HCT116 (cell line): ENCODE measurements around the gene ROBO1. TPM values are rescaled to one million over a fixed set of nuclear protein-coding genes. Genes with fewer than 3 reads are reported as not detected.

Experiments used
- ATAC-seq: fragments of 200-7000 bp; cut with Tn5 transposase; 2 replicates; pipeline ENCODE4 v1.9.1; 2020; ENCODE audit warnings: mild to moderate bottlenecking, moderate library complexity
- BruUV-seq: library from RNA; stranded (reverse); fragments of 400-500 nt; replicated peaks from 2 replicates; lab custom pipeline; 2021; lab: Mats Ljungman, UMichigan
- CTCF ChIA-PET: fragments of 300-600 bp; sonication (Branson Sonifier 250); formaldehyde crosslinking; loops from one replicate; lab custom pipeline; 2021; ENCODE audit warnings: antibody characterized with exemption; lab: Charles Lee
- POLR2A ChIA-PET: fragments of 300-600, 350-600 bp; sonication (Branson Sonifier 250); formaldehyde crosslinking; loops from one replicate; lab custom pipeline; 2021; ENCODE audit warnings: antibody characterized with exemption; lab: Charles Lee
- RAD21 ChIA-PET, 2 experiments: fragments of 300-600 bp; sonication (Branson Sonifier 250); formaldehyde crosslinking; loops; one replicate each; lab custom pipeline; 2023; ENCODE audit warnings: low total read pairs in 2 of 2; ENCODE audit not compliant: uncharacterized antibody in 2 of 2, unreplicated experiment in 2 of 2, low non-redundant PET in 1 of 2; lab: Charles Lee
- DNase-seq: peaks from one replicate; pipeline ENCODE4 v3.0.0-alpha.2; 2010; ENCODE audit warnings: low read depth, low spot score
- H2AFZ ChIP-seq: fragments of 200-600 bp; shearing (Covaris generic), sonication (generic); 2 replicates; pipeline ENCODE4 v1.6.1; 2017; ENCODE audit warnings: low read depth, mixed run types, mixed read lengths, antibody characterized with exemption, low read length; ENCODE audit not compliant: poor library complexity, severe bottlenecking
- H3K27ac ChIP-seq: 2 replicates; pipeline ENCODE4 v1.5.1; 2012; ENCODE audit warnings: low read depth, low read length
- H3K27me3 ChIP-seq: fragments of 200-600 bp; sonication (generic); 2 replicates; pipeline ENCODE4 v1.6.1; 2016; ENCODE audit warnings: mixed run types, low read length, mixed read lengths; ENCODE audit not compliant: insufficient read depth
- H3K36me3 ChIP-seq, 2 experiments: fragments of 200-500 bp in 1 of 2; fragments of 200-600 bp in 1 of 2; sonication (Bioruptor generic) in 1 of 2; sonication (generic) in 1 of 2; 2 replicates each; pipeline versions ENCODE4 v1.5.1 to v1.6.1; 2014 to 2016; ENCODE audit warnings: low read length in 2 of 2, inconsistent platforms in 1 of 2, mixed read lengths in 1 of 2, mixed run types in 1 of 2; ENCODE audit not compliant: insufficient read depth in 2 of 2, control insufficient read depth in 1 of 2
- H3K4me1 ChIP-seq, 2 experiments: fragments of 200-600 bp in 1 of 2; sonication (generic) in 1 of 2; 2 replicates each; pipeline versions ENCODE4 v1.5.1 to v1.6.1; 2012 to 2017; ENCODE audit warnings: low read length in 2 of 2, inconsistent platforms in 1 of 2, mild to moderate bottlenecking in 1 of 2, mixed read lengths in 1 of 2, mixed run types in 1 of 2, moderate library complexity in 1 of 2; ENCODE audit not compliant: insufficient read depth in 2 of 2, control insufficient read depth in 1 of 2
- H3K4me2 ChIP-seq: fragments of 200-600 bp; sonication (generic); 2 replicates; pipeline ENCODE4 v1.6.1; 2017; ENCODE audit warnings: mixed run types, low read length, mixed read lengths
- H3K4me3 ChIP-seq, 2 experiments: fragments of 200-600 bp in 1 of 2; sonication (generic) in 1 of 2; replicated peaks in 1 of 2; 2 replicates each; pipeline ENCODE4 v1.5.1; 2011 to 2016; ENCODE audit warnings: low read length in 2 of 2, control low read depth in 1 of 2, low read depth in 1 of 2, mild to moderate bottlenecking in 1 of 2, mixed read lengths in 1 of 2, mixed run types in 1 of 2
- H3K79me2 ChIP-seq: fragments of 200-600 bp; sonication (generic); 2 replicates; pipeline ENCODE4 v1.6.1; 2017; ENCODE audit warnings: mild to moderate bottlenecking, mixed run types, low read length, moderate library complexity, mixed read lengths; ENCODE audit not compliant: insufficient read depth
- H3K9ac ChIP-seq: fragments of 200-600 bp; sonication (generic); 2 replicates; pipeline ENCODE4 v1.6.1; 2016; ENCODE audit warnings: low read length, mixed read lengths
- H3K9me2 ChIP-seq: fragments of 200-600 bp; sonication (generic), shearing (Covaris generic); 2 replicates; pipeline ENCODE4 v1.6.1; 2017; ENCODE audit warnings: mixed run types, mild to moderate bottlenecking, moderate library complexity; ENCODE audit not compliant: insufficient read depth
- H3K9me3 ChIP-seq, 2 experiments: fragments of 200-500 bp in 1 of 2; fragments of 200-600 bp in 1 of 2; sonication (Bioruptor generic) in 1 of 2; sonication (generic) in 1 of 2; 2 replicates each; pipeline ENCODE4 v1.6.1; 2014 to 2017; ENCODE audit warnings: low read length in 2 of 2, mixed read lengths in 2 of 2, inconsistent platforms in 1 of 2, low read depth in 1 of 2, mild to moderate bottlenecking in 1 of 2, mixed run types in 1 of 2, moderate library complexity in 1 of 2; ENCODE audit not compliant: control insufficient read depth in 1 of 2, insufficient read depth in 1 of 2
- H4K20me1 ChIP-seq: fragments of 200-600 bp; sonication (generic), shearing (Covaris generic); 2 replicates; pipeline ENCODE4 v1.6.1; 2017; ENCODE audit warnings: mixed run types, mild to moderate bottlenecking, moderate library complexity; ENCODE audit not compliant: insufficient read depth
- EZH2phosphoT487 ChIP-seq: fragments of 200-600 bp; IDR thresholded peaks from 2 replicates; pipeline ENCODE4 v1.6.1; 2018; ENCODE audit warnings: antibody characterized with exemption, borderline replicate concordance
- MAX ChIP-seq: IDR thresholded peaks from 2 replicates; pipeline ENCODE4 v1.6.1; 2012
- POLR2AphosphoS5 ChIP-seq: IDR thresholded peaks from 2 replicates; pipeline ENCODE4 v1.6.1; 2011; ENCODE audit warnings: mild to moderate bottlenecking, low read depth, low read length, moderate library complexity
- YY1 ChIP-seq: IDR thresholded peaks from 2 replicates; pipeline ENCODE4 v1.6.1; 2011; ENCODE audit warnings: low read length, low read depth, moderate library complexity, mild to moderate bottlenecking; ENCODE audit not compliant: insufficient replicate concordance; ENCODE audit errors: extremely low read depth
- ZFX ChIP-seq: fragments of 450-650 bp; IDR thresholded peaks from 2 replicates; pipeline ENCODE4 v1.6.1; 2017
- intact Hi-C: fragments of 100-400 bp; cut with micrococcal nuclease; formaldehyde crosslinking; loops from 2 replicates; pipeline ENCODE4 v1.10.0; 2022
- total RNA-seq: library from RNA; stranded (reverse); gene quantifications from one replicate; pipeline ENCODE4 v1.2.1, GENCODE V29; 2021; ENCODE audit not compliant: unreplicated experiment

The ROBO1 gene
- total RNA-seq, 1 experiment from 2014 or later: 0.27 TPM

GRCh38 chr3:79672075-79672474 lies 95.7 kb downstream of the ROBO1 start:
- ChIA-PET RAD21 (no interaction called here), POLR2A (no interaction called here), CTCF (no interaction called here)
- Histone ChIP-seq H3K36me3 (no peaks in the 10 kb centered on the region), H3K9ac (no peak overlapping the region), H4K20me1 (no peaks in the 10 kb centered on the region), H3K4me3 (no peak overlapping the region), H3K9me3 (peaks cover 13 to 18% of the 10 kb centered on the region in 2 experiments; a peak in 3 of 4 replicates), H3K4me1 (no peaks in the 10 kb centered on the region), H3K9me2 (no peaks in the 10 kb centered on the region), H3K79me2 (no peaks in the 10 kb centered on the region), H3K27me3 (no peaks in the 10 kb centered on the region), H2AFZ (no peak overlapping the region), H3K27ac (no peak overlapping the region), H3K4me2 (no peak overlapping the region)
- ATAC-seq (no peak), DNase-seq (no peak)
- TF ChIP-seq YY1 (no peak), EZH2phosphoT487 (no peak), ZFX (no peak), MAX (no peak)
- intact Hi-C loops: no loop called here
- no TSS peak for BruUV-seq

DNA sequence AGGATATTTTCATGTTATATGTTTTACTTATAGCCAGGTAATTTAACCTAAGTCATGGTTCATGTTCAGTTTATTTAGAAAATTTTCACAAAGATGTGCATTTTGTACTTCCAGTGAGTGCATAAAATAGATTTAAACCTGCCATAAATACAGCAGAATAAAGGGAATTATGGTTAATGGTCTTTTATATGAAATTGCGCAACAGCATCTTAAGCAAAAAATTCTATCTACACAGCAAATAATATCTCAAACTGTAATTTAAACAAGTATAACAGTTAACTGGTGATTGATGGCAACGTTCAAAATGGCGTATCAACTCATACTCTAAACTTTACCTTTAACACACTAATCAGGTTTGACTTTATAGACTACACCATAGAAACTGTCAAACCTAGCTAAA lies 97.6 kb downstream of the ROBO1 start:
- no peak for ATAC-seq
- Histone ChIP-seq H3K27ac (no peak overlapping the region), H2AFZ (no peak overlapping the region), H3K4me2 (no peak overlapping the region), H3K27me3 (no peaks in the 10 kb centered on the region), H3K9me2 (no peaks in the 10 kb centered on the region), H3K36me3 (no peaks in the 10 kb centered on the region), H3K4me3 (no peak overlapping the region), H3K9me3 (peaks cover 11 to 12% of the 10 kb centered on the region in 2 experiments; a peak in 3 of 4 replicates), H3K9ac (no peak overlapping the region), H4K20me1 (no peaks in the 10 kb centered on the region), H3K4me1 (no peaks in the 10 kb centered on the region), H3K79me2 (no peaks in the 10 kb centered on the region)
- no peak for TF ChIP-seq POLR2AphosphoS5
- DNase-seq: no peak
- ChIA-PET CTCF (no interaction called here), POLR2A (no interaction called here), RAD21 (no interaction called here)
- BruUV-seq: no TSS peak
- intact Hi-C loops: no loop called here
